Lower leg skin (tissue), 3 donors: ENCODE results near the gene SERINC5.

Experiments
- POLR2A ChIP-seq, 2 donors: fragments of 450-650 bp; IDR thresholded peaks; one replicate each; pipeline ENCODE4 v1.6.1; 2016 to 2017; ENCODE audit warnings: antibody characterized with exemption in 2 of 2, mild to moderate bottlenecking in 1 of 2, moderate library complexity in 1 of 2
- TF ChIP-seq, protein P1 (sequence below), 3 donors: fragments of 450-650 bp; IDR thresholded peaks; one replicate each; pipeline ENCODE4 v1.5.1; 2016; ENCODE audit warnings: antibody characterized with exemption in 3 of 3, mild to moderate bottlenecking in 3 of 3, moderate library complexity in 2 of 3

DNA sequence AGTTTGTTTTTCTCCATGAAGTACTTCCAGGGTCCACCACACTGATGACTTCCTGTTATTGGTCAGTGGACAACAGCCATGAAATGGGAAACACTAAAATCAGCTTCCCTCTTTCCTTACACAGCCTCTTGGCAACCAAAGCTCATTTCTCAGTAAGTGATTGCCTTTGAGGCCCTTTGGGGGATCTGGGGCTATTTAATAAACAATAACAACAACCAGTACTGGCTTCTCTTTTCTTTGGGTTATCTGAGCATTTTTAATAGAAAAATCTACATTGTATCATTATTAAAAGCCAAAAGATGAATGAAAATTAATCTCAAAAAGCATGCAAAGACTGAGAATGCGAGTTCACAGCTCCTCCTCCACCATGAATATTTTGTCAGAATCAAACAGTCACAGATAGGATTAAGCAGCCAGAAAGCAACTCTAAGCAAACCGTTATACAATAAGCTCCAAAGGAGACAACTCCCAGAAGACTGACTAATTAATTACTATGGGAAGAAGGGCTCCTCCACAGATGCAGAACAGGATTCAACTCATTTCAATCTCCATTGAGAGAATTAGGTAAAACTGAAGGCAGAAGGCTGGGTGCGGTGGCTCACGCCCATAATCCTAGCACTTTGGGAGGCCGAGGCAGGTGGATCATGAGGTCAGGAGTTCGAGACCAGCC lies 68.3 kb downstream of the SERINC5 start:
- TF ChIP-seq, protein P1, sequence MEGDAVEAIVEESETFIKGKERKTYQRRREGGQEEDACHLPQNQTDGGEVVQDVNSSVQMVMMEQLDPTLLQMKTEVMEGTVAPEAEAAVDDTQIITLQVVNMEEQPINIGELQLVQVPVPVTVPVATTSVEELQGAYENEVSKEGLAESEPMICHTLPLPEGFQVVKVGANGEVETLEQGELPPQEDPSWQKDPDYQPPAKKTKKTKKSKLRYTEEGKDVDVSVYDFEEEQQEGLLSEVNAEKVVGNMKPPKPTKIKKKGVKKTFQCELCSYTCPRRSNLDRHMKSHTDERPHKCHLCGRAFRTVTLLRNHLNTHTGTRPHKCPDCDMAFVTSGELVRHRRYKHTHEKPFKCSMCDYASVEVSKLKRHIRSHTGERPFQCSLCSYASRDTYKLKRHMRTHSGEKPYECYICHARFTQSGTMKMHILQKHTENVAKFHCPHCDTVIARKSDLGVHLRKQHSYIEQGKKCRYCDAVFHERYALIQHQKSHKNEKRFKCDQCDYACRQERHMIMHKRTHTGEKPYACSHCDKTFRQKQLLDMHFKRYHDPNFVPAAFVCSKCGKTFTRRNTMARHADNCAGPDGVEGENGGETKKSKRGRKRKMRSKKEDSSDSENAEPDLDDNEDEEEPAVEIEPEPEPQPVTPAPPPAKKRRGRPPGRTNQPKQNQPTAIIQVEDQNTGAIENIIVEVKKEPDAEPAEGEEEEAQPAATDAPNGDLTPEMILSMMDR (IDR thresholded peaks at IDR 0.05) = no peak
- TF ChIP-seq POLR2A (IDR thresholded peaks at IDR 0.05) = no peak
